Left forelimb (tissue), 1 donor: Measurements from ENCODE around the gene PPM1B.
"Not testable (repeated sequence)": the region's sequence is repeated elsewhere in the genome, so short reads cannot be mapped to it uniquely, and the experiment has no call there.

ENCODE experiments used
- DNase-seq: peaks from one replicate; pipeline ENCODE4 v3.0.0-alpha.2; 2018; ENCODE audit warnings: low spot score

The PPM1B gene

GRCh38 chr2:44200759-44201158 lies 32.1 kb downstream of the PPM1B start:
- DNase-seq: no peak

- DNase-seq: no peak
These were observed 33.0 kb downstream of the PPM1B start for GRCh38 chr2:44201648-44202165.

GRCh38 chr2:44203542-44203941 lies 34.9 kb downstream of the PPM1B start:
- DNase-seq: no peak

- no peak for DNase-seq
These were observed 36.5 kb downstream of the PPM1B start for GRCh38 chr2:44205169-44205568.

- DNase-seq: no peak
These were observed 38.4 kb downstream of the PPM1B start for GRCh38 chr2:44207102-44207501.

- DNase-seq: not testable (repeated sequence)
These were observed 39.0 kb downstream of the PPM1B start for GRCh38 chr2:44207648-44208047.

GRCh38 chr2:44210362-44210761 lies 41.7 kb downstream of the PPM1B start:
- DNase-seq: no peak

GRCh38 chr2:44211183-44211582 lies 42.5 kb downstream of the PPM1B start:
- DNase-seq: no peak

GRCh38 chr2:44212302-44212701 lies 43.6 kb downstream of the PPM1B start:
- DNase-seq: no peak

GRCh38 chr2:44215827-44216226 lies 47.2 kb downstream of the PPM1B start:
- no peak for DNase-seq

GRCh38 chr2:44218771-44219170 lies 50.1 kb downstream of the PPM1B start:
- DNase-seq: no peak

GRCh38 chr2:44226753-44227152 lies 58.1 kb downstream of the PPM1B start:
- DNase-seq: no peak

- DNase-seq: no peak
These were observed 61.7 kb downstream of the PPM1B start for GRCh38 chr2:44230378-44230777.

- DNase-seq: no peak
These were observed 64.9 kb downstream of the PPM1B start for GRCh38 chr2:44233450-44234128.

GRCh38 chr2:44237221-44237620 lies 68.5 kb downstream of the PPM1B start:
- DNase-seq: no peak

GRCh38 chr2:44242904-44243303 lies 74.2 kb downstream of the PPM1B start:
- DNase-seq: no peak

- no peak for DNase-seq
These were observed 75.6 kb downstream of the PPM1B start for GRCh38 chr2:44244135-44244871.

GRCh38 chr2:44245083-44245861 lies 76.6 kb downstream of the PPM1B start:
- no peak for DNase-seq

- DNase-seq: no peak
These were observed 77.8 kb downstream of the PPM1B start for GRCh38 chr2:44246436-44246835.

- DNase-seq: no peak
These were observed 78.2 kb downstream of the PPM1B start for GRCh38 chr2:44246840-44247369.

- no peak for DNase-seq
These were observed 79.2 kb downstream of the PPM1B start for GRCh38 chr2:44247924-44248323.

- DNase-seq: not testable (repeated sequence)
These were observed 80.6 kb downstream of the PPM1B start for GRCh38 chr2:44249269-44249668.
